Measurements from ENCODE around the gene CNDP2.

DNA sequence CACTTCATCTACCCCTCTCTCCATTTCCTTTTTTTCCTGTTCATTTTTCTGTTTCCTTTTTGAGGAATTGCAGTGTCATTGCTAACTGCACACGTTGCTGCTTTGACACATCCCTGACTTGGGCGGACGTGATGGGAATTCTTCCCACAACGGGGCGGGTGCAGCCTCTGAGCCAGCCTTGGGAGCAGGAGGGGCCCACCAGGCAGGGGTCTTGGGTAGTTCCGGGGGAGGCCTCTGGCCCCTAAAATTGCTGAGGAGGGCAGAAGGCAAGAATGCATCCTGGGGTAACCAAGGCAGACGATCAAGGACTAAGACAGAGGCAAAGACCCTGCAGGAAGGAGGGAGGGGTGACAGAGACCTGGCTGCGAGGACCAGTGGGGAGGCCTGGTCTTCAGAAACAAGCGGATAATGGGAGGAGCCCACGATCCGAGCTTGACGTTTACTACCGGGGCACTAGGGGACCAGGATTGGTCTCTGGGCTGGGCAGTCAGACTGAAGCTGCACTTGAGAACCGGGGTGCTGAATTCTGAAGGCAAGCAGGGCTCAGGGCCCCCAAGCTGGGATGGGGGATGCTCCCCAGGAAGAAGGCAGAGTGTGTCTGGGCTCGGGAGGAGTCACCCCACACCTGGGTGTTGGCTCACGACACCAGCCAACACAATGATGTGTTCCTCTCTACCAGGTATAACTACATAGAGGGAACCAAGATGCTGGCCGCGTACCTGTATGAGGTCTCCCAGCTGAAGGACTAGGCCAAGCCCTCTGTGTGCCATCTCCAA, 23.3 kb downstream of the CNDP2 start:
- TF ChIP-seq CTCF (IDR thresholded peaks at IDR 0.05) (no peak), POLR2A (IDR thresholded peaks at IDR 0.05) (no peak)
